Spleen (tissue), 11 donors: ENCODE data around the gene LRRC53. TPM values are rescaled to one million over a fixed set of nuclear protein-coding genes. Genes with fewer than 3 reads are reported as not detected.

Experiments
- DNase-seq: peaks from one replicate; pipeline ENCODE4 v3.0.0-alpha.2; 2020
- H3K27ac ChIP-seq, 8 donors: fragments of 200-600 bp; sonication (generic) in 7 of 8; 1 replicate in 4 of 8; 2 replicates in 4 of 8; pipeline versions ENCODE4 v1.5.0 to v1.8.0; 2016 to 2021; ENCODE audit warnings: inconsistent platforms in 4 of 8, mild to moderate bottlenecking in 4 of 8, moderate library complexity in 1 of 8
- H3K27me3 ChIP-seq, 7 donors: fragments of 200-600 bp; sonication (generic) in 6 of 7; replicated peaks in 1 of 7; 1 replicate in 4 of 7; 2 replicates in 3 of 7; pipeline versions ENCODE4 v1.5.0 to v1.8.0; 2016 to 2021; ENCODE audit warnings: inconsistent platforms in 3 of 7, mild to moderate bottlenecking in 1 of 7
- H3K36me3 ChIP-seq, 6 donors: fragments of 200-600 bp; sonication (generic) in 5 of 6; 1 replicate in 4 of 6; 2 replicates in 2 of 6; pipeline versions ENCODE4 v1.5.0 to v1.8.0; 2016 to 2021; ENCODE audit warnings: inconsistent platforms in 2 of 6
- H3K4me1 ChIP-seq, 6 donors: fragments of 200-600 bp; sonication (generic) in 5 of 6; 1 replicate in 3 of 6; 2 replicates in 3 of 6; pipeline versions ENCODE4 v1.5.0 to v1.8.0; 2016 to 2021; ENCODE audit warnings: inconsistent platforms in 3 of 6
- H3K4me3 ChIP-seq, 8 donors: fragments of 200-600 bp; sonication (generic) in 7 of 8; 1 replicate in 4 of 8; 2 replicates in 4 of 8; pipeline versions ENCODE4 v1.5.0 to v1.8.0; 2016 to 2021; ENCODE audit warnings: inconsistent platforms in 4 of 8, mild to moderate bottlenecking in 4 of 8, moderate library complexity in 2 of 8
- H3K9me3 ChIP-seq, 8 donors: fragments of 200-600 bp; sonication (generic) in 7 of 8; 1 replicate in 4 of 8; 2 replicates in 4 of 8; pipeline versions ENCODE4 v1.5.0 to v1.8.0; 2016 to 2021; ENCODE audit warnings: inconsistent platforms in 4 of 8
- POLR2A ChIP-seq, 3 donors: fragments of 450-650 bp; IDR thresholded peaks; one replicate each; pipeline ENCODE4 v1.5.1; 2017; ENCODE audit warnings: antibody characterized with exemption in 3 of 3, mild to moderate bottlenecking in 1 of 3
- POLR2AphosphoS5 ChIP-seq, 3 donors: sonication (generic); formaldehyde crosslinking; IDR thresholded peaks; one replicate each; pipeline ENCODE4 v1.5.1; 2017; ENCODE audit warnings: antibody characterized with exemption in 3 of 3
- WGBS, 5 donors: extraction: QIAGEN DNeasy Blood & Tissue Kit in 3 of 5; methylation state at CpG; one replicate each; pipeline versions ENCODE4 v1.1.5 to v1.1.7; 2013 to 2018; 5-methylcytosine and 5-hydroxymethylcytosine counted together
- intact Hi-C: fragments of 100-400 bp; cut with DNase I; formaldehyde crosslinking; loops from one replicate; pipeline ENCODE4 v1.15.0; 2023; ENCODE audit warnings: low total_unique reads
- polyA plus RNA-seq, 3 donors: library from polyadenylated mRNA; stranded (reverse); fragments of 200-250 nt; gene quantifications; one replicate each; pipeline ENCODE4 v1.2.1, GENCODE V29; 2013
- total RNA-seq, 7 donors: library from RNA; depleted of rRNA in 3 of 7; stranded (reverse); fragments of >200 nt in 3 of 7; fragmentation: NEBNext Ultra II Directional in 4 of 7; extraction: Animal tissue kit (Norgen Biotek cat#: 25700) in 4 of 7; gene quantifications; one replicate each; pipeline versions ENCODE4 v1.1.0 to v1.2.1, GENCODE V29; 2016 to 2021
- TF ChIP-seq, protein P1 (sequence below), 11 experiments: fragments of 200-600 bp in 7 of 11; fragments of 450-650 bp in 4 of 11; sonication (generic) in 4 of 11; IDR thresholded peaks in 8 of 11; conservative IDR thresholded peaks in 3 of 11; 1 replicate in 7 of 11; 2 replicates in 4 of 11; pipeline versions ENCODE4 v1.4.0 to v1.8.0; 2016 to 2021; ENCODE audit warnings: antibody characterized with exemption in 11 of 11, inconsistent platforms in 4 of 11, mild to moderate bottlenecking in 1 of 11
- donor health status: healthy with polysubstance abuse.
- donor health status: DM: no; HTN: no; CAD: no; lungs with moderate emphysema.
- donor health status: DM: no; HTN: no; CAD: no.
- donor health status: Bipolar disorder and iron deficiency.
- donor health status: healthy.
- donor health status: DM: no; HTN: no; CAD: no.
- donor health status: DM: yes; HTN: yes; CAD: no.

LRRC53 gene
- total and polyA plus RNA-seq, 10 donors, result not detected

DNA sequence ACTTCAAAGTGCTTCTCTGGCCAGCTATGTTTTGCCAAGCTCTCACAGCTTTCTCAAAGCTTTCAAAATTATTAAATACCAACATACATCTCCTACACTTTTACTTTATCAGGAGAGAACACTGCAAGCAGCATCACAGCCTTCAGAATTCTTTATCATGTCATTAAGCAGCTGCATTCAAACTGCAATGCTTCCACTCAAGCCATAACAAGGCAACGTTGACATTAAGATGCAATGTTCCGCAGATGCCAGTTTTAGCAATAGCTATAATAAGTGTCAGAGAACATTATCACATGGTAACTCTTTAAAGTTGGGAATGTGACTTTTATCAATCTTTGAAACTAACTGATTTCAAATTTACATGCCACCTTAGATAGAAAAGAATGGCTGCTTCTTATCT, 91.9 kb downstream of the LRRC53 start:
- no peak for TF ChIP-seq POLR2AphosphoS5 (IDR thresholded peaks at IDR 0.05)
- TF ChIP-seq POLR2A (IDR thresholded peaks at IDR 0.05), result no peak
- TF ChIP-seq, protein P1, sequence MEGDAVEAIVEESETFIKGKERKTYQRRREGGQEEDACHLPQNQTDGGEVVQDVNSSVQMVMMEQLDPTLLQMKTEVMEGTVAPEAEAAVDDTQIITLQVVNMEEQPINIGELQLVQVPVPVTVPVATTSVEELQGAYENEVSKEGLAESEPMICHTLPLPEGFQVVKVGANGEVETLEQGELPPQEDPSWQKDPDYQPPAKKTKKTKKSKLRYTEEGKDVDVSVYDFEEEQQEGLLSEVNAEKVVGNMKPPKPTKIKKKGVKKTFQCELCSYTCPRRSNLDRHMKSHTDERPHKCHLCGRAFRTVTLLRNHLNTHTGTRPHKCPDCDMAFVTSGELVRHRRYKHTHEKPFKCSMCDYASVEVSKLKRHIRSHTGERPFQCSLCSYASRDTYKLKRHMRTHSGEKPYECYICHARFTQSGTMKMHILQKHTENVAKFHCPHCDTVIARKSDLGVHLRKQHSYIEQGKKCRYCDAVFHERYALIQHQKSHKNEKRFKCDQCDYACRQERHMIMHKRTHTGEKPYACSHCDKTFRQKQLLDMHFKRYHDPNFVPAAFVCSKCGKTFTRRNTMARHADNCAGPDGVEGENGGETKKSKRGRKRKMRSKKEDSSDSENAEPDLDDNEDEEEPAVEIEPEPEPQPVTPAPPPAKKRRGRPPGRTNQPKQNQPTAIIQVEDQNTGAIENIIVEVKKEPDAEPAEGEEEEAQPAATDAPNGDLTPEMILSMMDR (IDR thresholded peaks at IDR 0.05 in 8 of 11, conservative IDR thresholded peaks at IDR 0.05 in 3 of 11), result no peak
- intact Hi-C loops, result no loop called here
- whole genome bisulfite sequencing, 5 donors, result 72 to 86% (median 79%) methylated on average over 2 of the region's 2 CpGs
- H3K4me3 ChIP-seq, result no peak overlapping the region
- no peaks in the 10 kb centered on the region for H3K9me3 ChIP-seq
- H3K4me1 ChIP-seq, result no peaks in the 10 kb centered on the region
- no peaks in the 10 kb centered on the region for H3K27me3 ChIP-seq
- H3K36me3 ChIP-seq, result no peaks in the 10 kb centered on the region
- DNase-seq, result no peak
- H3K27ac ChIP-seq, result no peak overlapping the region

Other genes with a start within 250 kb of the LRRC53 start
- gene ERICH3, start 161.2 kb upstream of the LRRC53 start, total RNA-seq, result under 1 TPM in 6 of 7 donors, not detected in 1; 0.23 to 0.65 (median 0.41) TPM
- gene ERICH3, start 161.2 kb upstream of the LRRC53 start, polyA plus RNA-seq, result under 1 TPM; 0.15 to 0.28 (median 0.19) TPM
- gene CRYZ, start 220.4 kb upstream of the LRRC53 start, total RNA-seq, result 10 to 100 TPM in 6 of 7 donors, 1 to 10 TPM in 1; 9.6 to 30.8 (median 20.8) TPM
- gene CRYZ, start 220.4 kb upstream of the LRRC53 start, polyA plus RNA-seq, result 10 to 100 TPM; 11.8 to 28.9 (median 18.7) TPM
- 10 to 100 TPM; 11.5 to 19.2 (median 17.8) TPM for gene TYW3, start 220.5 kb upstream of the LRRC53 start, total RNA-seq
- 10 to 100 TPM; 13.7 to 16.1 (median 15.2) TPM for gene TYW3, start 220.5 kb upstream of the LRRC53 start, polyA plus RNA-seq